Measurements from ENCODE around the gene ZNF12. TPM values are rescaled to one million over a fixed set of nuclear protein-coding genes. Genes with fewer than 3 reads are reported as not detected.
A peak's percentile ranks its signal among the peaks of the same experiment; 100 is the strongest.
"Not testable (repeated sequence)": the region's sequence is repeated elsewhere in the genome, so short reads cannot be mapped to it uniquely, and the experiment has no call there.

Gene ZNF12
- total RNA-seq (2014; rRNA removed; shearing (Covaris generic); ENCODE audit: low replicate concordance) = 29.0 and 34.4 TPM in 2 replicates

DNA sequence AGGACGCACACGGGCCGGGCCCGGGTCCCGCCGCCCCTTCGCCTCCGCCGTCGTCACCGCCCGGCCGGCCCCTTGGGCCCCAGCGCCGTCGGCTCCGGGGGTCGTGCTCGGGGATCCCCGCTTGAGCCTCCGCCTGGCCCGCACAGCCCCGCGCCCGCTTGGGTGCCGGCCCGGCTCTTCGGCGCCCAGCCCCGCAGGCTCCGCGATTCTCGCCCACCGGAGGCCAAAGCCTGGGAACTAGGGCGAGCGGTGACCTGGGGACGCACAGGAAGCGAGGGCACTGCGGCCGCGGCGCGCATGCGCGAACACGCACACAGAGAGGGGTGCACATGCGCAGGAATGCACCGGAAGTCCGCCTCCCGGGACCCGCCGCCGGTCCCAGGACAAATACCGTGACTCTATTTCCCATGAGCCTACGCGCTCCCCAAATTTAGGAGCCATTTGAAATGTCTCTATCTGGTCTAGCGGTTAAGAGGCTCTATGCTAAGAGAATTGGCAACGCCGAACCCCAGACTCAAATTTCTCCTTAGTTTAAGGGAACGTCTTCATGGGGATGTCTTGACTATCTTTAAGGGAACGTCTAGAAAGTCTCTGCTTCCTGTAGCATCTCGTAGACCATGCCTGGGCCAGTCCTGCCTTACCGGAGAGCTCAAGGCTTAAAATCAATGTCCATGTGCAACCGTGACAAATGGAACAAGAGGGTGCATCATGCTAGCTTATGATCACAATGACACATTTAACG, at the start of gene ZNF12:
Gene ZNF12, minus strand, starts transcription at position 282 of the 742 bp plus-strand sequence. CDS start 1,774 bp downstream, outside the sequence.
- H3K9ac ChIP-seq (ENCODE audit: low read length) = peak within 1 kb of the TSS; percentile 98
- peak within 1 kb of the TSS; percentile 99 for H3K4me3 ChIP-seq (ENCODE audit: low read length)
- peak within 1 kb of the TSS; percentile 49 for H3K27ac ChIP-seq (ENCODE audit: low read length)
- peaks cover 34% of the 10 kb centered on the region for H3K36me3 ChIP-seq (ENCODE audit: insufficient read depth, low read length)
- peaks cover 42% of the 10 kb centered on the region for H3K79me2 ChIP-seq (ENCODE audit: low read length)
- no peaks in the 10 kb centered on the region for H3K27me3 ChIP-seq (ENCODE audit: low read length)
- H2AFZ ChIP-seq (ENCODE audit: low read length) = peak within 1 kb of the TSS; percentile 92
- DNase-seq = peak; percentile 98
- H3K4me1 ChIP-seq (ENCODE audit: low read length) = peaks cover 12% of the 10 kb centered on the region
- H4K20me1 ChIP-seq (ENCODE audit: insufficient read depth, low read depth, low read length) = no peaks in the 10 kb centered on the region
- peak within 1 kb of the TSS; percentile 76 for H3K4me2 ChIP-seq (ENCODE audit: low read depth, low read length, poor library complexity, severe bottlenecking)
- H3K9me2 ChIP-seq (replicated peaks; ENCODE audit: insufficient read depth, low read length) = no peaks in the 10 kb centered on the region
- peaks cover 30% of the 10 kb centered on the region for H3K9me3 ChIP-seq (ENCODE audit: low read length)

DNA sequence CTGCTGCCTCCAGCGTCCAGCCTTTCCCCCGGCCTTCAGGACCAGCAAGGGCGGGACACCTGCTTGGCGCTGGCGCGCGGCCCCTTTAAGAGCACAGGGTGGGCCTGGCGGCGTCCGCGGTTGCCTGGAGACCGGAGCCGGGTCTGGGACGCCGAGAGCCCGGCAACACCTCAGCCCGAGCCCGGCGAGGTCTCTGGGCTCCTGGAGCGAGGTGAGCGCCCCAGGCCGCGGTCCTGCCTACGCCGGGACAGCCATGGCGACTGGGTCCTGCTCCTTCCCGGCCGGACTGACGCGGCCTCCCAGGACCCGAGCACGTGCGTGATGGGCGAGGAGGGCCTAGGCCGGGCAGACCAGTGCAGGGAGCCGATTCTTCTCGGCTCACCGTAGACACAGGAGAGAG, 47.2 kb upstream of the ZNF12 start, which contains the start of gene RSPH10B2:
Gene RSPH10B2, plus strand, starts transcription at position 140 of the 400 bp plus-strand sequence. CDS start 3,575 bp downstream, outside the sequence.
- not testable (repeated sequence) for H3K9ac ChIP-seq (ENCODE audit: low read length); DNase-seq; H3K27me3 ChIP-seq (ENCODE audit: low read length); H3K9me3 ChIP-seq (ENCODE audit: low read length); H3K4me3 ChIP-seq (ENCODE audit: low read length); H3K4me2 ChIP-seq (ENCODE audit: low read depth, low read length, poor library complexity, severe bottlenecking); H3K9me2 ChIP-seq (replicated peaks; ENCODE audit: insufficient read depth, low read length); H3K4me1 ChIP-seq (ENCODE audit: low read length); H3K27ac ChIP-seq (ENCODE audit: low read length); H3K79me2 ChIP-seq (ENCODE audit: low read length); H2AFZ ChIP-seq (ENCODE audit: low read length); H4K20me1 ChIP-seq (ENCODE audit: insufficient read depth, low read depth, low read length); H3K36me3 ChIP-seq (ENCODE audit: insufficient read depth, low read length)

DNA sequence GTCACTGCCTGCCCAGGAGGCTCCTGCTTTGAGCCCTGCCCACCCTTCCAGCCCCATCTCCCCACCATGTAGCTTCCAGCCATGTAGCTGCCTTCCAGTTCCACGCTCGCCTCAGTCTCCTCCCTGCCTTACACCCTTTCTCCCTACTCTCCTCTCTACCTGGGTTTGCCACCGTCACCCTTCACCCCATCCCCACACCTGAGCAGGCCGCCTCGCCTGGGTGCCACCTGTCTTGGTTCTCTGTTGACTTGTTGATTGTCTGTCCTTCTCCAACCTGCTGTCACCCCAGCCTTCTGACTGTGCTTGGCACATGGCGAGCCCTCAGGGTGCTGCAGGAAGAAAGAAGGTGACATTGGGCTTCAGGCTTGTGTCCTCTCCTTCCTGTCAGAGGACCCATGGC, 43.4 kb upstream of the ZNF12 start:
- not testable (repeated sequence) for H2AFZ ChIP-seq (ENCODE audit: low read length); H3K36me3 ChIP-seq (ENCODE audit: insufficient read depth, low read length); H3K27me3 ChIP-seq (ENCODE audit: low read length); H3K27ac ChIP-seq (ENCODE audit: low read length); H3K9me3 ChIP-seq (ENCODE audit: low read length); H3K4me3 ChIP-seq (ENCODE audit: low read length); H4K20me1 ChIP-seq (ENCODE audit: insufficient read depth, low read depth, low read length); H3K4me1 ChIP-seq (ENCODE audit: low read length); H3K9me2 ChIP-seq (replicated peaks; ENCODE audit: insufficient read depth, low read length); DNase-seq; H3K79me2 ChIP-seq (ENCODE audit: low read length); H3K9ac ChIP-seq (ENCODE audit: low read length); H3K4me2 ChIP-seq (ENCODE audit: low read depth, low read length, poor library complexity, severe bottlenecking)

DNA sequence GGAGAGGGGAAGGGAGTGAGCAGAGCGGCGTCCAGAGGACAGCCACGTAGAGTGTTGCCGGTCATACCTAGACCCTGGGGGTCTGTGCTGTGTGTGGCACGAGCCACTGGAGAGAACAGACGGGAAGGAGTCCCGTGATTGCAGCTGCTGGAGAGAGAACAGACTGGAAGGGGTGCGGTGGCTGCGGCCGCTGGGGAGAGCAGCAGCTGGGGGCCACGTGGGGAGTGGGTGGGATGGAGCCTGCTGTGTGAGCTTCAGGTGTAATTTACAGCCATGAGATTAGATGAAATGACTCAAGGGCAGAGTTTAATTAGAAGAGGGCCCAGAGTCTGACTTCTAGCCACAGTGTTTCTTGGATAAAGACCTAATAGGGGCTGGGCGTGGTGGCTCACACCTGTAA, 42.6 kb upstream of the ZNF12 start:
- H3K27me3 ChIP-seq (ENCODE audit: low read length); H3K36me3 ChIP-seq (ENCODE audit: insufficient read depth, low read length); H3K4me1 ChIP-seq (ENCODE audit: low read length); H3K4me2 ChIP-seq (ENCODE audit: low read depth, low read length, poor library complexity, severe bottlenecking); H2AFZ ChIP-seq (ENCODE audit: low read length); H3K9ac ChIP-seq (ENCODE audit: low read length); H3K4me3 ChIP-seq (ENCODE audit: low read length); H3K9me3 ChIP-seq (ENCODE audit: low read length); H3K79me2 ChIP-seq (ENCODE audit: low read length); DNase-seq; H3K27ac ChIP-seq (ENCODE audit: low read length); H4K20me1 ChIP-seq (ENCODE audit: insufficient read depth, low read depth, low read length); H3K9me2 ChIP-seq (replicated peaks; ENCODE audit: insufficient read depth, low read length): not testable (repeated sequence)

DNA sequence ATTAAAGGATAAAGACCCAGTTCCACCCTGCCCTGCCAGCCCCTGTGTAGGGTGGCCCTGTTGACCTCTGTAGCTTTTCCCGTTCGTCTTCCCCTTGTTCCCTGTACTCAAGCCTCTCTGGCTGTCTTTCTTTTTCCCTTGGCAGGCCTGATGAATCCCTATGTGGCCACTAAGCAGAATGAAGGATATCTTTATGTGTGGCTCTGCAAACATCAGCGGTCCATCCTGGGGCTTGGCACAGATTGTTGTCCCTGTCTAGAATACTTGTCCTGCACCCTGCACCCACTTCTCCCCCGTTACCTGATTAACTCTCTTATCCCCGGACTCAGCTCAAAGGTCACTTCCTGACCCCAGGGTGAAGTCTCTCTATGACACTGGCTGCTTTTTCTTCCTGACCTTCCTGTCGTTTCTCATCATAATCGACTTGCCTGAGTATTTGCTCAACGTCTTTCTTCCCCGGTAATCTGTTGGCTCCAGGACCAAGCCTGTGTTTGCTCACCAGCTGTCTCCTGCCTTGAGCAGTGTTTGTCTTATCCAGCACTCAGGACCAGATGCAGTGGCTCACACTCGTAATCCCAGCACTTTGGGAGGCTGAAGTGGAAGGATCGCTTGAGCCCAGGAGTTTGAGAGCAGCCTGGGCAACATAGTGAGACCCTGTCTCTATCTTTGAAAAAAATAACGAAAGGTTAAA, 37.8 kb upstream of the ZNF12 start:
- not testable (repeated sequence) for H3K4me1 ChIP-seq (ENCODE audit: low read length); H3K27me3 ChIP-seq (ENCODE audit: low read length); H4K20me1 ChIP-seq (ENCODE audit: insufficient read depth, low read depth, low read length); H3K9ac ChIP-seq (ENCODE audit: low read length); H2AFZ ChIP-seq (ENCODE audit: low read length); H3K27ac ChIP-seq (ENCODE audit: low read length); H3K9me2 ChIP-seq (replicated peaks; ENCODE audit: insufficient read depth, low read length); H3K36me3 ChIP-seq (ENCODE audit: insufficient read depth, low read length); H3K79me2 ChIP-seq (ENCODE audit: low read length); H3K4me2 ChIP-seq (ENCODE audit: low read depth, low read length, poor library complexity, severe bottlenecking); H3K4me3 ChIP-seq (ENCODE audit: low read length); H3K9me3 ChIP-seq (ENCODE audit: low read length); DNase-seq

DNA sequence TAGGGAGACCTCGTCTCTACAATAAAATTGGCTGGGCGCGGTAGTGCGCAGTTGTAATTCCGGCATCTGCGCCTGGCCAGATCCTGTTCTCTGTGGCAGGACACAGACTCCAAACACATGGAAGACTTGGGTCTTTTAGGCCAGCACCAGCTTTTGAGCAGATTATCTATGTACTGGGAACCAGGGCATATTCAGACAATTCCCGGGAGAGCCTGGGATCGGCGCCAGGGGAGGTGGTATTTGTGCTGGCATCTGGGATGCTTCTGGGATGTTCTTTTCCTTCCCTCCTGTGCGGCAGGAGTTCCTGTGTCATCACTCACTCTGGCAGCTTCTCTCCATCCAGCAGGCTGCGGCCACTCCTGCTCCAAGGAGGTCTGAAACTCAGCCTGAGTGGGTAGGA, 31.7 kb upstream of the ZNF12 start:
- H3K4me2 ChIP-seq (ENCODE audit: low read depth, low read length, poor library complexity, severe bottlenecking); H3K9ac ChIP-seq (ENCODE audit: low read length); H3K9me2 ChIP-seq (replicated peaks; ENCODE audit: insufficient read depth, low read length); H3K27ac ChIP-seq (ENCODE audit: low read length); H3K4me1 ChIP-seq (ENCODE audit: low read length); DNase-seq; H3K9me3 ChIP-seq (ENCODE audit: low read length); H3K27me3 ChIP-seq (ENCODE audit: low read length); H4K20me1 ChIP-seq (ENCODE audit: insufficient read depth, low read depth, low read length); H2AFZ ChIP-seq (ENCODE audit: low read length); H3K4me3 ChIP-seq (ENCODE audit: low read length): not testable (repeated sequence)
- H3K79me2 ChIP-seq (ENCODE audit: low read length) = peaks cover 16% of the 10 kb centered on the region
- H3K36me3 ChIP-seq (ENCODE audit: insufficient read depth, low read length) = peaks cover 24% of the 10 kb centered on the region

DNA sequence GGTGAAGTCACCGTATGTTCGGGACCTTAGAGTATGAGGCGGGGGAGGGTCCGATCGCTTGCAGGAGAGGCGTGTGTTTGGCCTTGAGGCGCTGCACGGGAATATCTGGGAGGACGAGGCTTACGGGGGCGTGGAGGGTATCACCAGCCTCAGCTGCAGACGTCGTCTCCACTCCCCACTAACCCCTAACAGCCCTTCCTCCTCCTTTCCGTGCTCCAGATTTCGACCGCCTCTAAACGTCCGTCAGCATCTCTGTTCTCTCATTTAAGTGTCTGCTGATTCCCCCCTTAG, 23.5 kb upstream of the ZNF12 start:
- peaks cover 35% of the 10 kb centered on the region for H3K79me2 ChIP-seq (ENCODE audit: low read length)
- H3K27me3 ChIP-seq (ENCODE audit: low read length) = no peaks in the 10 kb centered on the region
- H3K9me2 ChIP-seq (replicated peaks; ENCODE audit: insufficient read depth, low read length) = no peaks in the 10 kb centered on the region
- H3K27ac ChIP-seq (ENCODE audit: low read length) = peak overlapping the region; percentile 46; the same call in 1 of the 2 replicates
- peak overlapping the region; percentile 85 for H3K4me3 ChIP-seq (ENCODE audit: low read length)
- no peaks in the 10 kb centered on the region for H3K9me3 ChIP-seq (ENCODE audit: low read length)
- peak overlapping the region; percentile 88 for H3K4me2 ChIP-seq (ENCODE audit: low read depth, low read length, poor library complexity, severe bottlenecking)
- peak overlapping the region; percentile 90; the same call in 1 of the 2 replicates for H2AFZ ChIP-seq (ENCODE audit: low read length)
- H3K9ac ChIP-seq (ENCODE audit: low read length) = peak overlapping the region; percentile 96
- H4K20me1 ChIP-seq (ENCODE audit: insufficient read depth, low read depth, low read length) = no peaks in the 10 kb centered on the region
- DNase-seq = no peak
- peaks cover 11% of the 10 kb centered on the region for H3K4me1 ChIP-seq (ENCODE audit: low read length)
- peaks cover 21% of the 10 kb centered on the region for H3K36me3 ChIP-seq (ENCODE audit: insufficient read depth, low read length)

DNA sequence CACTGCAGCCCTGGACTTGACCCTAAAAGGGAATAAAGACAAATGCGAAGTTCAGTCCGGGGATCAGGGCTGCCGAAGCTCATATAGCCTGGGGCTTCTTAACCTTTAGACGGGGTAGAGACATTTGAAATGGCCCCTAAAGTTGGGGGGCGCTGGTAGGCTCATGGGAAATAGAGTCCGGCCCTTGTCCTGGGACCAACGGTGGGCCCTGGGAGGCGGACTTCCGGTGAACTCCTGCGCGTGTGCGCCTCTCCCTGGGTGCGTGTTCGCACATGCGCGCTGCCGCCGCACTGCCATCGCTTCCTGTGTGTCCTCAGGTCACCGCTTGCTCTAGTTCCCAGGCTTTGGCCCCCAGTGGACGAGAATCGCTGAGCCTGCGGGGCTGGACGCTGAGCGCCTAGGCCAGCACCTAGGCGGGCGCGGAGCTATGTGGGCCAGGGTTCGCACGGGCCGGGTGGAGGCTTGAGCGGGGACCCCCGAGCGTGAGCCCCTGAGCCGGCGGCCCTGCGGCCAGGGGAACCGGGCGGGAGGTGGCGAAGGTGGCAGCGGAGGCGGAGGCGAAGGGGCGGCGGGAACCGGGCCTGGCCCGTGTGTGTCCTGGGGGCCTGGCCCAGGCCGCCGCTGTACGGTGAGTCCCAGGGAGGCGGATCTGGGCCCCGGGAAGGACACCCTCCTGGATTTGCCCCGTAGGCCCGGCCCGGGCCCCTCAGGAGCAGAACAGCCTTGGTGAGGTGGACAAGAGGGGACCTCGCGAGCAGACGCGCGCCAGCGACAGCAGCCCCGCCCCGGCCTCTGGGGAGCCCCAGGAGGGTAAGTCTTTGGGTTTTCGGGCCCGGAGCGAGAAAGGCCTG, 23.0 kb upstream of the ZNF12 start:
- peaks cover 16% of the 10 kb centered on the region for H3K36me3 ChIP-seq (ENCODE audit: insufficient read depth, low read length)
- H4K20me1 ChIP-seq (ENCODE audit: insufficient read depth, low read depth, low read length) = no peaks in the 10 kb centered on the region
- H3K27ac ChIP-seq (ENCODE audit: low read length) = peak overlapping the region; percentile 46
- H3K9me3 ChIP-seq (ENCODE audit: low read length) = no peaks in the 10 kb centered on the region
- H3K4me2 ChIP-seq (ENCODE audit: low read depth, low read length, poor library complexity, severe bottlenecking) = peak overlapping the region; percentile 88
- peak overlapping the region; percentile 85 for H3K4me3 ChIP-seq (ENCODE audit: low read length)
- peaks cover 11% of the 10 kb centered on the region for H3K4me1 ChIP-seq (ENCODE audit: low read length)
- peak; percentile 96 for DNase-seq
- peak overlapping the region; percentile 90 for H2AFZ ChIP-seq (ENCODE audit: low read length)
- H3K9me2 ChIP-seq (replicated peaks; ENCODE audit: insufficient read depth, low read length) = no peaks in the 10 kb centered on the region
- peak overlapping the region; percentile 96 for H3K9ac ChIP-seq (ENCODE audit: low read length)
- H3K79me2 ChIP-seq (ENCODE audit: low read length) = peaks cover 30% of the 10 kb centered on the region
- H3K27me3 ChIP-seq (ENCODE audit: low read length) = no peaks in the 10 kb centered on the region
